ENCODE data around the gene FSTL5.
"Not testable (repeated sequence)": the region's sequence is repeated elsewhere in the genome, so short reads cannot be mapped to it uniquely, and the experiment has no call there.

The FSTL5 gene

DNA sequence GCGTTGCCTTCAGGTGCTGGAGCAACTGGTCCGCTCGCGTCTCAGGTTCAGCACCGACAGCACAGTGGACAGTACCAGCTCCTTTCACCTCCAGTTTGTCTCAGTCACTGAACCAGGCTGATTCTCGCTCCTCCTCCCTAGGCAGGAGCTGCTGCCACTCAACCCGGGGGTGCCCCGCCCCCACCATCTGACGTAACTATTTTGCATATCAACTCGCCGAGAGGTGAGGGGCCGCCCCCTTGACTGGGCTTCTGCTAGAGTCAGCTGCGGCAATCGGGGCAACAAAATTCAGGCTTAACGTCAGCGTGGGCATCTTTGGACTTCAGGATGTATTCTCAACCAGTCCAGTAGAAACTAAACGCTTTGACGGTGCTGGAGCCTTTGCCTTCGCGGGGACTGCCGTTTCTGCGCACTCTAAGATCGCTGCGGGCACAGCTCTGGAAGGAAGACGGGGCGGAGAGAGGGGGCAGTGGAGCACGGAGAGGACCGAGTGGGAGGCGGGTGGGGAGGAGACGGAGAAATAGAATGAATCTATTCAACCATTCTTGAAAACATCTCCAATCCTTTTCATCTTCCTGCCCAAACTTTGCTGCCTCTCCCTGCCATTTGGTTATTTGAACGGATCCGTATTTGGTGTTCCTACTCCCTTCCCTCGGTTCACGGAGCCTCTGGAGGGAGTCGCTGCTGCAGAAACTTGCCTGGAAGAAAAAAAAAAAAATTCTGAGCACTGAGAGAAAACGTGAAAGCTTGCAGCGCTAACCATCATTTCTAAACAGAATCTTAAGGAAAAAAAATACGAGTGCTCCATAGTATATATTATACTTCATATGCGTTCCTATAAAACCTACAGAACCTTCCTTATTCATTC is at the start of gene FSTL5:
Gene FSTL5 (minus strand): TSS at position 109 of the 868 bp plus-strand sequence. CDS start 52,604 bp downstream, outside the sequence.
- DNase-seq = no peak

GRCh38 chr4:162209706-162210105 is 45.9 kb upstream of the FSTL5 start:
- no peak for DNase-seq

DNA sequence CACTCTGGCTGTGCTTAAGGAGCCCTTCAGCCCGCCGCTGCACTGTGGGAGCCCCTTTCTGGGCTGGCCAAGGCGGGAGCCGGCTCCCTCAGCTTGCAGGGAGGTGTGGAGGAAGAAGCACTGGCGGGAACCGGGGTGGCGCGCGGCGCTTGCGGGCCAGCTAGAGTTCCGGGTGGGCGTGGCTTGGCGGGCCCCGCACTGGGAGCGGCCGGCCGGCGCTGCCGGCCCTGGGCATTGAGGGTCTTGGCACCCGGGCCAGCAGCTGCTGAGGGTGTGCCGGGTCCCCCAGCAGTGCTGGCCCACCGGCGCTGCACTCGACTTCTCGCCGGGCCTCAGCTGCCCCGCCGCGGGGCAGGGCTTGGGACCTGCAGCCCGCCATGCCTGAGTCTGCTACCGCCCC is 39.7 kb upstream of the FSTL5 start:
- DNase-seq = not testable (repeated sequence)

- DNase-seq = no peak
Measured at GRCh38 chr4:162201673-162202072, 37.9 kb upstream of the FSTL5 start.

DNA sequence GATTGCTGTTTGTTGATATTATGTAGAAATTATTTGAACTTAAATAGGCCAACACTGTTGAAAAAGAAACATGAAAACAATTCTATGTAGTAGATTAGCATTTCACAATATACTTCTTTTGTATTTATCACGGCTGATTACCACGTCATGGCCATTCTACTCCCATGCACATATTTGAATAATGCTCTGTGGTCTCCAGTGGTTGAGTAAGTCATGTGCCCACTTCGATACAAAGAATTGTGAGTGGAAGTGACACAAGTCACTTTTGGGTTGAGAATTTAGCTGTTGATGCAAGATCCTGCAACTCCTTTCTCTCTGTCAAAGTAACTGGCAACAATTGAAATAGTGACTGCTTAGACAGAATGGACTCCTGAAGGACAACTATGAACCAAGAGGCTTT is 6.7 kb upstream of the FSTL5 start:
- no peak for DNase-seq

DNA sequence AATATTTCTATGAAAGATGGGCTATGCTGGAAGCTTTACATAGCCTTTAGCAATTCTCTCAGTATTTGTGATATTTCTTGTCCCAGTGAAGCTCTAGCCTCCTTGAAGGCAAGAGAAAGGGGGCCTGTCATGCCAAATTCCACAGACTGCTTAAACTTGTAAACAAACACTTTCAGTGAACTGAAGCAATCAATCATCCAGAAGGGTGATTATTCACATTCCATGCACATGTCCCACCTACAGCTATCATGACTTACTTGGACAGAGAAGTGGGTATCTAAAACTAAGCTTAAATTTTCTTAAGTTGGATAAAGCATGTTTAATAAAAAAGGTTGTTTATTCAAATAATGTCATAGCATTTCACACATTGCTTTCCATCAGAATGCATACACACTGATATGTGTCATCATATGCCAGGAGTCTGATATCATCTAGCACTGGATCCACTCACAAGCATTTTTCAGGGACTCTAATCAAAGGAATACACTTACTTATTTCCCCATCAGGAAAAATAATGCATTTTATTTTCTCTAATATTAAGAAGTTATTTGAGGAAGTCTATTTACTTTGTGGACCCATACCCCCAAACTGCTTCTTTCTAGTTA is 1.2 kb upstream of the FSTL5 start:
- no peak for DNase-seq

GRCh38 chr4:162162672-162163071 is 1.1 kb downstream of the FSTL5 start:
- no peak for DNase-seq

GRCh38 chr4:162157241-162157640 is 6.6 kb downstream of the FSTL5 start:
- no peak for DNase-seq

GRCh38 chr4:162154862-162155540 is 8.8 kb downstream of the FSTL5 start:
- no peak for DNase-seq

DNA sequence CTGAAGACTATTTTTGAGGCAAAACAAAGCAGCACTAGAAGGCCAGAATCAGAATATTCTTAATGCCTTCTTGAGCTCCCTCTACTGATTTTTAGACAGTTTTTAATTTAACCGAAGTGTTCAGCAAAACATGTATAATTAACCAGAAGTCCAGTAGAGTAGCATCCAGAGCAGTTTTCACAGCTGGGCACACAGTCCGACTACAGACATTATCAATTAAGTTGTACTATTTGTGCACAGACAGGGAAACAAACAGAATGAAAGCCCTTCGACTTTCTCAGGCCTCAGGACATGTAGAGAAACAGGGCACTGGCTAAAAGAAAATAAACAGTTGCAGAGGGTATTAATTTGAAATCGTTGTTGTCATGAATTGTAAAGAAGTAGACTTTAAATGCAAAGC is 11.9 kb downstream of the FSTL5 start:
- no peak for DNase-seq

DNA sequence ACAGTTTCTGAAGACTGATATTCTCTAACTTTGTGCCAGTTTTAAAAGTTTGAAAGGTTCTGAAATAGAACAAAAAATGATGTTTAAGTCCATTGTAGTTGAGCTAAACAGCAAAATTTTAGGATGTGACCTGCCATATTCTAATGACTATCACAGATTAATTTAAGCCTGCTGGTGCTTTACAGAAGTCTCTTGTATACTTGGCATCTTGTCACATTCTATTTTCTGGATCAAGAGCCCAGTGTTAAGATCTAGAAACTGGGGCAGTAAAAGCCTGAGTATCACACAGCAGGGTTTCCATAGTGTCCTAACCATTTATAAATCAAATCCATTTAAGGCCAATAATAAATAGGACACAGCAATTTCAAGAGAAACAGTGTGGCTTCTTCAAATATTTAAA is 12.4 kb downstream of the FSTL5 start:
- DNase-seq = no peak

- DNase-seq = no peak
Measured at GRCh38 chr4:162149644-162150043, 14.2 kb downstream of the FSTL5 start.

GRCh38 chr4:162140051-162140683 is 23.6 kb downstream of the FSTL5 start:
- no peak for DNase-seq

DNA sequence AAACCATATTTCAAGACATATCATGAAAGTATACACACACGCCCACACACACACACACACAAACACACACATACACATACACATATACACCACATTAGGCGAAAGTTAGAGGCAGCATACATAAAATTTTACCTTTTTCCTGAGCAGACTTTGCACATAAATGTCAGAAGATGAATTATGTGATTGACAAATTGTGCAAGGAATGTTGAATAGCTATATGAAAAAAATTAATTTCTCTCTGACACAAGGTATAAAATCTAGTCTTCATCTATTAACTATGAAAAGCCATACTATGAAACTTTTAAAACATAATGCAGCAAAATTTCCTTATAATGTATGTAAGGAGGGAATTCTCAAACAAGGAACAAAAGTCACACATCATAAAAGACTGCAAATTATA is 24.4 kb downstream of the FSTL5 start:
- DNase-seq = no peak

DNA sequence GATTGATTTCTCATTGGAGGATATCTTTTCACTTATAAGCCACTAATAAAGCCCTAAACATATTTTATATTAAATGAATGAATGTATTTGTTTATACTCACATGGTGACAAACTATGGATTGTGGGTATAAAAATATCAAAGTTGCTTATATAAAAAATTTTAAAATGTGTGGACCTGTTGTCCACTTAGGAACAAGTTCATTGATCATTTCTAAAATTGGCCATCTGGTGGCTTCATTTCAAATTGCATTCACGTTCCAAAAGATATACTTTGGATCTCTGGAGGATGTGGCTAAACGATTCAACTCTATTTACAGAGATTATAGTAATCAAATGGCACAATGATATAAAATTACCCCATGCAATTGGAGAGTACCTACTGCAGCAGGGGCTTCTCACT is 32.5 kb downstream of the FSTL5 start:
- DNase-seq = no peak

GRCh38 chr4:162126729-162127128 is 37.1 kb downstream of the FSTL5 start:
- DNase-seq = no peak

- DNase-seq = no peak
Measured at GRCh38 chr4:162117051-162117450, 46.7 kb downstream of the FSTL5 start.

DNA sequence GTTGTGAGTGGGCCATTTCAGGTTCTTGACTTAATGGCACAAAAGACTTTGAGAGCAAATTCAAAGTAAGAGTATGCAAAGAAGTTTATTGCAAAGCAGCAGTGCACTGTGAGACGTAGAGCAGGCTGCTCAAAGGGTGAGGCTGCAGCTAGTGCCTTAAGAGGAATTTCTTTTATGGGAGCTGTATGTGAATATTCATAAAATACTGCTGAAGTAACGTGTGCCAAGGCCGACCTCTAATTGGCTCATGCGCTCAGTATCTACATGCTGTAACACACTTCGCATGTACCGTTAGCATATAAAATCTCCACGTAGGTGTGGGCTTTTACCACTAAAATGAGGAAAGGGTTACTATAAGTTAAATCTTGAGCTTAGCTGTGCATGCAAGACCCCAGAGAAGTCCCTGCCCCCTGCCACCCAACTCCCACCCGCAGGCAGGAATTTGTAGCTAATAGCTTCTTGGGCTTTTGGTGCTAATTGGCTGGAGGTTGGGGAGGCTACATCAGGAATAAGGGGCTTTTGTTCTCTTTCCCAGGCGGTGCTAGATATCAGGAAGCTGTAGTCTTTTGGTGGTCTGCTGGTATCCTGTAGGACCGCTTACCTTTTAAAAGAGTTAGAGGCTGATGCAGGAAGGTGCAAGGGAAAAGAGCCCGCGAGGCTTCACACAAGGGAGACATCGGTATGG is 47.6 kb downstream of the FSTL5 start:
- no peak for DNase-seq

GRCh38 chr4:162115333-162115732 is 48.5 kb downstream of the FSTL5 start:
- DNase-seq = no peak

DNA sequence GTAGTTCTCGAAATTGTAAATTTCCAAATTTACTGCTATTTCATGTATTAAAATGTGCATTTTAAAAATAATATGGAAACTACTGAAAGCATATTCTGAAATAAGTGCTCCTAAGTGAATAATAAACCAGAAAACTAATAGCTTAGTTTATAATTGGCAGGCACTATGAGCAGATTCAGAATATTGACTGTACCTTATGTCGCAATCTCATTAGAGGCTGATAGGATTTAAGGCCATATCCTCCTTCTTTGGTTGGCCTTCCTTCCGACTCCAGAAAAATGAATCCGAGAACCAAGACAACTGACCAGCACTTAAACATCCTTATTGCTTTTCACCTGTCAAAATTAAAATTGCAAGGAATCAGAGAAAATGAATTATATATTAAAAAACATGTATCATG is 52.7 kb downstream of the FSTL5 start:
- DNase-seq = no peak

- DNase-seq = no peak
Measured at GRCh38 chr4:162104459-162105124, 59.2 kb downstream of the FSTL5 start.

DNA sequence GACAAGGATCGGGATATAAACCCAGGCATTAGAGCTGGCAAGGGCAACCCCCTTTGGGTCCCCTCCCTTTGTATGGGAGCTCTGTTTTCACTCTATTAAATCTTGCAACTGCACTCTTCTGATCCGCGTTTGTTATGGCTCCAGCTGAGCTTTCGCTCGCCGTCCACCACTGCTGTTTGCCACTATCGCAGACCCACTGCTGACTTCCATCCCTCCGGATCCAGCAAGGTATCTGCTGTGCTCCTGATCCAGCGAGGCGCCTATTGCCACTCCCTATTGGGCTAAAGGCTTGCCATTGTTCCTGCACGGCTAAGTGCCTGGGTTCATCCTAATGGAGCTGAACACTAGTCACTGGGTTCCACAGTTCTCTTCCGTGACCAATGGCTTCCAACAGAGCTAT is 59.9 kb downstream of the FSTL5 start:
- DNase-seq = not testable (repeated sequence)

Measured in activated T-cell treated with anti-CD3 and anti-CD28 coated beads for 4 hours (primary cell).